Panc1 (cell line): ENCODE measurements around the gene ASB2. TPM values are rescaled to one million over a fixed set of nuclear protein-coding genes. Genes with fewer than 3 reads are reported as not detected.

Source experiments
- ATAC-seq: fragments of 200-7000 bp; cut with Tn5 transposase; 2 replicates; pipeline ENCODE4 v1.9.1; 2020; ENCODE audit warnings: mild to moderate bottlenecking, moderate library complexity
- BruUV-seq: library from RNA; stranded (reverse); fragments of 400-500 nt; replicated peaks from 2 replicates; lab custom pipeline; 2021; lab: Mats Ljungman, UMichigan
- CTCF ChIA-PET: fragments of 300-600 bp; sonication (Branson Sonifier 250); formaldehyde crosslinking; loops from one replicate; lab custom pipeline; 2022; ENCODE audit warnings: antibody characterized with exemption; lab: Charles Lee
- POLR2A ChIA-PET: fragments of 300-600 bp; sonication (Branson Sonifier 250); formaldehyde crosslinking; loops from one replicate; lab custom pipeline; 2022; ENCODE audit warnings: antibody characterized with exemption; lab: Charles Lee
- DNase-seq: peaks from one replicate; pipeline ENCODE4 v3.0.0-alpha.2; 2010; ENCODE audit warnings: low read depth, low spot score
- H3K27ac ChIP-seq: 2 replicates; pipeline ENCODE4 v1.5.1; 2011; ENCODE audit warnings: mild to moderate bottlenecking, low read length, inconsistent platforms
- H3K27me3 ChIP-seq: fragments of 200-500 bp; sonication (Bioruptor generic); 2 replicates; pipeline ENCODE4 v1.6.0; 2014; ENCODE audit warnings: low read length, inconsistent platforms; ENCODE audit not compliant: control insufficient read depth, insufficient read depth
- H3K36me3 ChIP-seq: fragments of 200-500 bp; sonication (Bioruptor generic); 2 replicates; pipeline ENCODE4 v1.5.1; 2014; ENCODE audit warnings: inconsistent platforms, mild to moderate bottlenecking, low read length, moderate library complexity; ENCODE audit not compliant: control insufficient read depth, insufficient read depth
- H3K4me1 ChIP-seq: 2 replicates; pipeline ENCODE4 v1.5.1; 2011; ENCODE audit warnings: inconsistent platforms, mild to moderate bottlenecking, low read length, moderate library complexity; ENCODE audit not compliant: control insufficient read depth, insufficient read depth
- H3K4me3 ChIP-seq, 2 experiments: 2 replicates each; pipeline ENCODE4 v1.5.1; 2011 to 2012; ENCODE audit warnings: low read depth in 2 of 2, low read length in 2 of 2, mild to moderate bottlenecking in 2 of 2, inconsistent platforms in 1 of 2, moderate library complexity in 1 of 2
- H3K9me3 ChIP-seq: fragments of 200-500 bp; sonication (Bioruptor generic); 2 replicates; pipeline ENCODE4 v1.5.1; 2014; ENCODE audit warnings: low read depth, mild to moderate bottlenecking, inconsistent platforms, low read length, moderate library complexity; ENCODE audit not compliant: control insufficient read depth, insufficient read depth
- POLR2AphosphoS5 ChIP-seq: IDR thresholded peaks from 2 replicates; pipeline ENCODE4 v1.6.1; 2012; ENCODE audit warnings: mild to moderate bottlenecking, low read depth, low read length, moderate library complexity
- SIN3A ChIP-seq: IDR thresholded peaks from 2 replicates; pipeline ENCODE4 v1.6.1; 2012; ENCODE audit warnings: low read depth, mild to moderate bottlenecking, low read length, moderate library complexity, borderline replicate concordance; ENCODE audit not compliant: insufficient read depth
- TCF7L2 ChIP-seq: IDR thresholded peaks from 2 replicates; pipeline ENCODE4 v1.6.1; 2011; ENCODE audit warnings: mild to moderate bottlenecking, low read depth, low read length, inconsistent platforms
- in situ Hi-C: cut with HindIII; loops from 2 replicates; pipeline ENCODE4 v1.10.0; 2016; ENCODE audit warnings: low sequenced_read_pairs, low pct_unique_long_range_greater_than_20kb
- intact Hi-C: fragments of 100-400 bp; cut with micrococcal nuclease; formaldehyde crosslinking; loops from one replicate; pipeline ENCODE4 v1.10.0; 2022; ENCODE audit not compliant: unreplicated experiment
- total RNA-seq: library from RNA; stranded (reverse); gene quantifications from one replicate; pipeline ENCODE4 v1.2.1, GENCODE V29; 2021; ENCODE audit not compliant: unreplicated experiment
- TF ChIP-seq, protein P1 (sequence below), 2 experiments: IDR thresholded peaks; 2 replicates each; pipeline ENCODE4 v1.6.1; 2011 to 2012; ENCODE audit warnings: low read depth in 2 of 2, control low read depth in 1 of 2, low read length in 1 of 2, mild to moderate bottlenecking in 1 of 2, moderate library complexity in 1 of 2; ENCODE audit not compliant: insufficient read depth in 1 of 2
- TF ChIP-seq, protein P2 (sequence below): fragments of 450-650 bp; IDR thresholded peaks from 2 replicates; pipeline ENCODE4 v1.5.1; 2017; ENCODE audit warnings: mild to moderate bottlenecking

Gene ASB2
- total RNA-seq, 1 experiment from 2014 or later: 0.28 TPM

DNA sequence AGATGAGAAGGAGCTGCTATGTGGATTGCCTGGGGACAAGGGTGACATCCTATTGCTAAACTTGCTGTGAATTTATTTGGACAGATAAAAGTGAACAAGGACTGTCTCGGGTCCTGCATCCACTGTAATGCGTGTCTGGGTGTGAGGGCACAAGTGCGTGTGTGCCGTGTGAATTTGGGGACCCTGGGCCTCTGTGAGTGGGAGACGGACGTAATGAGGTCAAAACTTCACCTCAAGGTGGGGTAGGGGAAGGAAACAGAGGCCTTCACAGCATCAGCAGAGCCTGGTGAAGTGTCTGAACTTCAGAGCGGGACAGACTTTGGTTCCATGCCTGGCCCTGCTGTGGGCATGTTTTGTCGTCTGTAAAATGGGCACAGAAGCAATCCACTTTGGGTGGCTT is 14.8 kb downstream of the ASB2 start:
- Histone ChIP-seq H3K4me1 (peaks cover 36% of the 10 kb centered on the region), H3K36me3 (no peaks in the 10 kb centered on the region), H3K27me3 (no peaks in the 10 kb centered on the region), H3K4me3 (no peak overlapping the region), H3K27ac (no peak overlapping the region), H3K9me3 (no peaks in the 10 kb centered on the region)
- DNase-seq: no peak
- CTCF ChIA-PET: no interaction called here
- TF ChIP-seq TCF7L2 (no peak), POLR2AphosphoS5 (no peak)
- TF ChIP-seq, protein P1, sequence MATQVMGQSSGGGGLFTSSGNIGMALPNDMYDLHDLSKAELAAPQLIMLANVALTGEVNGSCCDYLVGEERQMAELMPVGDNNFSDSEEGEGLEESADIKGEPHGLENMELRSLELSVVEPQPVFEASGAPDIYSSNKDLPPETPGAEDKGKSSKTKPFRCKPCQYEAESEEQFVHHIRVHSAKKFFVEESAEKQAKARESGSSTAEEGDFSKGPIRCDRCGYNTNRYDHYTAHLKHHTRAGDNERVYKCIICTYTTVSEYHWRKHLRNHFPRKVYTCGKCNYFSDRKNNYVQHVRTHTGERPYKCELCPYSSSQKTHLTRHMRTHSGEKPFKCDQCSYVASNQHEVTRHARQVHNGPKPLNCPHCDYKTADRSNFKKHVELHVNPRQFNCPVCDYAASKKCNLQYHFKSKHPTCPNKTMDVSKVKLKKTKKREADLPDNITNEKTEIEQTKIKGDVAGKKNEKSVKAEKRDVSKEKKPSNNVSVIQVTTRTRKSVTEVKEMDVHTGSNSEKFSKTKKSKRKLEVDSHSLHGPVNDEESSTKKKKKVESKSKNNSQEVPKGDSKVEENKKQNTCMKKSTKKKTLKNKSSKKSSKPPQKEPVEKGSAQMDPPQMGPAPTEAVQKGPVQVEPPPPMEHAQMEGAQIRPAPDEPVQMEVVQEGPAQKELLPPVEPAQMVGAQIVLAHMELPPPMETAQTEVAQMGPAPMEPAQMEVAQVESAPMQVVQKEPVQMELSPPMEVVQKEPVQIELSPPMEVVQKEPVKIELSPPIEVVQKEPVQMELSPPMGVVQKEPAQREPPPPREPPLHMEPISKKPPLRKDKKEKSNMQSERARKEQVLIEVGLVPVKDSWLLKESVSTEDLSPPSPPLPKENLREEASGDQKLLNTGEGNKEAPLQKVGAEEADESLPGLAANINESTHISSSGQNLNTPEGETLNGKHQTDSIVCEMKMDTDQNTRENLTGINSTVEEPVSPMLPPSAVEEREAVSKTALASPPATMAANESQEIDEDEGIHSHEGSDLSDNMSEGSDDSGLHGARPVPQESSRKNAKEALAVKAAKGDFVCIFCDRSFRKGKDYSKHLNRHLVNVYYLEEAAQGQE (IDR thresholded peaks at IDR 0.05; ENCODE audit: insufficient read depth in 1 of 2, low read depth in 2 of 2, low read length in 1 of 2): no peak
- ATAC-seq: no peak
- no TSS peak for BruUV-seq
- POLR2A ChIA-PET: no interaction called here
- intact Hi-C loops (no loop called here), in situ Hi-C loops (no loop called here)

DNA sequence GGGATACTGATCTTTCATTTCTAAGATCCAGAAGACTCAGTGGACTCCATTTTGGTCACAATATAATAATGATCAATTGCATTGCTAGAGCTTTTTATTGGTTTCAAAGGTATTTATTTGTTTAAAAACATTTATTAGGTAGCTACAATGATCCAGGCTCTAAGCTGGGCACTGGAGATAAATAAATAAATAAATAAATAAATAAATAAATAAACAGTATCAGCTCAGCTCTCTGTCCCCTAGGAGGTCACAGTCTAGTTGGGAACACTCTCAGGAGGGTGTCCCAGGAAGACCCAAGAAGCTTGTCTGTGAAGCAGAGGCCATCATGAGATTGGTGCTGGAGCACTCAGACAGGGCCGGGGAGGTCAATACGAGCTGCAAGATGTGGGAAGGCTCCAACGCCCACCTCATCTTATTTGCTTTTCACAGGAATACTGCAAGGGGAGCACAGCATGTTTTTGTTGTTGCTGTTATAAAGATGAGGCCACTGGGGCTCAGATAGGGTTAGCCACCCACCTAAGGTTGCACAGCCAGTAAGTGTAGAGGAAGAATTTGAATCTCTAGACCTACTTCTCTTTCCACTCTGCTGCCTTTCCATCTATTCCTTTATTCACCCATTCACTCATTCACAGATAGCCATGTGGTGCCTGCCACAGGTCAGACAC is 15.5 kb downstream of the ASB2 start:
- in situ Hi-C loops: no loop called here
- ChIA-PET POLR2A (no interaction called here), CTCF (no interaction called here)
- ATAC-seq (no peak), DNase-seq (no peak)
- BruUV-seq: no TSS peak
- intact Hi-C loops: no loop called here
- no peaks in the 10 kb centered on the region for H3K9me3 ChIP-seq
- H3K36me3 ChIP-seq: no peaks in the 10 kb centered on the region
- H3K27ac ChIP-seq: peak overlapping the region; percentile 77
- no peaks in the 10 kb centered on the region for H3K27me3 ChIP-seq
- TF ChIP-seq, protein P1 (IDR thresholded peaks at IDR 0.05; ENCODE audit: insufficient read depth in 1 of 2, low read depth in 2 of 2, low read length in 1 of 2): no peak
- TF ChIP-seq POLR2AphosphoS5 (no peak), TCF7L2 (no peak), SIN3A (no peak)
- TF ChIP-seq, protein P2, sequence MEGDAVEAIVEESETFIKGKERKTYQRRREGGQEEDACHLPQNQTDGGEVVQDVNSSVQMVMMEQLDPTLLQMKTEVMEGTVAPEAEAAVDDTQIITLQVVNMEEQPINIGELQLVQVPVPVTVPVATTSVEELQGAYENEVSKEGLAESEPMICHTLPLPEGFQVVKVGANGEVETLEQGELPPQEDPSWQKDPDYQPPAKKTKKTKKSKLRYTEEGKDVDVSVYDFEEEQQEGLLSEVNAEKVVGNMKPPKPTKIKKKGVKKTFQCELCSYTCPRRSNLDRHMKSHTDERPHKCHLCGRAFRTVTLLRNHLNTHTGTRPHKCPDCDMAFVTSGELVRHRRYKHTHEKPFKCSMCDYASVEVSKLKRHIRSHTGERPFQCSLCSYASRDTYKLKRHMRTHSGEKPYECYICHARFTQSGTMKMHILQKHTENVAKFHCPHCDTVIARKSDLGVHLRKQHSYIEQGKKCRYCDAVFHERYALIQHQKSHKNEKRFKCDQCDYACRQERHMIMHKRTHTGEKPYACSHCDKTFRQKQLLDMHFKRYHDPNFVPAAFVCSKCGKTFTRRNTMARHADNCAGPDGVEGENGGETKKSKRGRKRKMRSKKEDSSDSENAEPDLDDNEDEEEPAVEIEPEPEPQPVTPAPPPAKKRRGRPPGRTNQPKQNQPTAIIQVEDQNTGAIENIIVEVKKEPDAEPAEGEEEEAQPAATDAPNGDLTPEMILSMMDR: no peak
- no peak overlapping the region for H3K4me3 ChIP-seq
- H3K4me1 ChIP-seq: peaks cover 40% of the 10 kb centered on the region
